Nephron (organoid): ENCODE measurements around the gene ANKUB1.
A peak's percentile ranks its signal among the peaks of the same experiment; 100 is the strongest.

Experiments
- H3K27ac Mint-ChIP-seq, 3 experiments: 2 replicates each; pipeline ENCODE4 v1.8.0; 2020; ENCODE audit warnings: mixed read lengths in 3 of 3, mild to moderate bottlenecking in 2 of 3, moderate library complexity in 1 of 3
- H3K27me3 Mint-ChIP-seq: 2 replicates; pipeline ENCODE4 v1.8.0; 2021; ENCODE audit warnings: low read depth, mild to moderate bottlenecking, moderate library complexity, mixed read lengths
- H3K36me3 Mint-ChIP-seq: 2 replicates; pipeline ENCODE4 v1.8.0; 2020; ENCODE audit warnings: low read depth, mixed read lengths
- H3K4me1 Mint-ChIP-seq: 2 replicates; pipeline ENCODE4 v1.8.0; 2020; ENCODE audit warnings: mixed read lengths
- H3K4me3 Mint-ChIP-seq, 3 experiments: 2 replicates each; pipeline ENCODE4 v1.8.0; 2020; ENCODE audit warnings: mild to moderate bottlenecking in 3 of 3, mixed read lengths in 3 of 3, moderate library complexity in 2 of 3
- H3K9me3 Mint-ChIP-seq: 2 replicates; pipeline ENCODE4 v1.8.0; 2020; ENCODE audit warnings: mixed read lengths
- CTCF ChIP-seq, 3 experiments: fragments of 200-600 bp; sonication (generic); IDR thresholded peaks; one replicate each; pipeline ENCODE4 v1.5.0; 2021; ENCODE audit warnings: antibody characterized with exemption in 3 of 3; ENCODE audit not compliant: unreplicated experiment in 3 of 3

The ANKUB1 gene

GRCh38 chr3:149723781-149724180, 68.6 kb downstream of the ANKUB1 start:
- H3K27ac Mint-ChIP-seq = no peak overlapping the region
- TF ChIP-seq CTCF (IDR thresholded peaks at IDR 0.05; ENCODE audit: unreplicated experiment in 3 of 3) = no peak
- peaks cover 15% of the 10 kb centered on the region for H3K9me3 Mint-ChIP-seq
- no peak overlapping the region for H3K4me3 Mint-ChIP-seq
- H3K4me1 Mint-ChIP-seq = no peaks in the 10 kb centered on the region
- no peaks in the 10 kb centered on the region for H3K36me3 Mint-ChIP-seq
- no peaks in the 10 kb centered on the region for H3K27me3 Mint-ChIP-seq

DNA sequence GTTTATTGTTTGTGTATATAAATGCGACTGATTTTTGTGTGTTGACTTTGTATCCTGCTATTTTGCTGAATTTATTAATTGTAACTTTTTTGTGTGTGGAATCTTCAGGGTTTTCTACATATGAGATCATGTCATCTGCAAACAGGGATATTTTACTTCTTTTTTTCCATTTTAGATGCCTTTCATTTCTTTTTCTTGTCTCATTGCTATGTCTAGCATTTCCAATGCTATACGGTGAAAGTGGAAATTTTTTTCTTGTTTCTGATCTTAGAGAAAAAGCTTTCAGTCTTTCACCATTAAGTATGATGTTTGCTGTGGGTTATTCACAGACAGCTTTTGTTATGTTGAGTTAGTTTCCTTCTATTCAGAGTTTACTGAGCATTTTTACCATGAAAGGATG, 71.4 kb downstream of the ANKUB1 start:
- no peak overlapping the region for H3K4me3 Mint-ChIP-seq

GRCh38 chr3:149717391-149718056, 74.8 kb downstream of the ANKUB1 start:
- Mint-ChIP-seq H3K9me3 (peaks cover 11% of the 10 kb centered on the region), H3K27me3 (no peaks in the 10 kb centered on the region), H3K4me3 (no peak overlapping the region), H3K36me3 (no peaks in the 10 kb centered on the region), H3K4me1 (no peaks in the 10 kb centered on the region), H3K27ac (no peak overlapping the region)
- peak; percentile 74 to 90 (median 75) for TF ChIP-seq CTCF (IDR thresholded peaks at IDR 0.05; ENCODE audit: unreplicated experiment in 3 of 3)

More for the DNA sequence above, 71.4 kb downstream of the ANKUB1 start:
- Mint-ChIP-seq H3K9me3 (peaks cover 15% of the 10 kb centered on the region), H3K27me3 (no peaks in the 10 kb centered on the region), H3K36me3 (no peaks in the 10 kb centered on the region), H3K27ac (no peak overlapping the region), H3K4me1 (no peaks in the 10 kb centered on the region)
- no peak for TF ChIP-seq CTCF (IDR thresholded peaks at IDR 0.05; ENCODE audit: unreplicated experiment in 3 of 3)

DNA sequence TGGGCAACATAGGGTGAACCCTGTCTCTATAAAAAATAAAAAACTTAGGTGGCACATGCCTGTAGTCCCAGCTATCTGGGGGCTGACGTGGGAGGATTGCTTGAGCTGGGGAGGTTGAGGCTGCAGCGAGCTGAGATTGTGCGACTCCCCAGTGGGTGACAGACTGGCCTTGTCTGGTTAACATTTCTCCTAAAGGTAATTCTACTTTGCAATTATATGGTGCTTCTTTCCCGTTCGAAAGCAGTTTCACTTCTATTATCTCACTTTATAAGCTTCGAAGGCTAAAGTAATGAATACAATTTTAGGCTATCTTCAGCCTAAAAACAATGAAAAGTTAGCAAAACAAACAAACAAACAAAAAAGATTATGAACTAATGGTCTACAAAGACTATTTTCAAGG, 75.4 kb downstream of the ANKUB1 start:
- Mint-ChIP-seq H3K4me3 (no peak overlapping the region), H3K27ac (no peak overlapping the region), H3K27me3 (no peaks in the 10 kb centered on the region), H3K9me3 (peaks cover 6% of the 10 kb centered on the region), H3K4me1 (no peaks in the 10 kb centered on the region), H3K36me3 (no peaks in the 10 kb centered on the region)
- no peak for TF ChIP-seq CTCF (IDR thresholded peaks at IDR 0.05; ENCODE audit: unreplicated experiment in 3 of 3)

DNA sequence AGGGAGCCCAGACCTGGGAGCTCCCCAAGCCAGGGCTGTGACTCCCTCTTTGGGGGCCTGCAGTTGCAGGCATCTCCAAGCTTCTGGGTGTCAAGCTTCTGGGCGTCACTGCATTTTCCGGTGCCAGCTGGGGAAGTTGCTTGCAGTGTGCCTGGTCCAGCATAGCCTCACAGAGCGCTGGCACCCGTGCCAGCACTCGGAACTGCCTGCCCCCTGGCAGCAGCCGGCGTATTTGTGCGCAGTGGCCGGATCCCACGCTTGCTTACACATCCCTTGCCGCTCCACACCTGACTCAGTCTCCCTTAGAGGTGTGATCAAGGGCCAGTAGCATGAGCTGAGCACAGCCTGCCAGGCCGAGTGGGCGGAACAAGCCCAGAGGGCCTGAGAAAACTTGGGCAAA, 77.1 kb downstream of the ANKUB1 start:
- Mint-ChIP-seq H3K36me3 (no peaks in the 10 kb centered on the region), H3K9me3 (no peaks in the 10 kb centered on the region), H3K4me3 (no peak overlapping the region), H3K27me3 (no peaks in the 10 kb centered on the region), H3K4me1 (peaks cover 9% of the 10 kb centered on the region), H3K27ac (no peak overlapping the region)
- no peak for TF ChIP-seq CTCF (IDR thresholded peaks at IDR 0.05; ENCODE audit: unreplicated experiment in 3 of 3)
